SK-N-DZ (cell line): ENCODE results near the gene SDS.

Source experiments
- DNase-seq: peaks from one replicate; pipeline ENCODE4 v3.0.0-alpha.2; 2015; ENCODE audit warnings: low spot score

SDS gene

GRCh38 chr12:113425960-113426453 lies 22.3 kb upstream of the SDS start:
- no peak for DNase-seq

- no peak for DNase-seq
These were observed 21.5 kb upstream of the SDS start for GRCh38 chr12:113424915-113425823.

GRCh38 chr12:113424456-113424855 lies 20.8 kb upstream of the SDS start:
- DNase-seq: no peak

GRCh38 chr12:113422886-113423669 lies 19.4 kb upstream of the SDS start:
- DNase-seq: no peak

GRCh38 chr12:113422030-113422885 lies 18.6 kb upstream of the SDS start, which contains the start of gene SDSL:
Gene SDSL, plus strand, starts transcription at chr12:113422380. Its CDS starts 5,603 bp downstream, at chr12:113427983.
- DNase-seq: peak; percentile 63

GRCh38 chr12:113420996-113421595 lies 17.4 kb upstream of the SDS start:
- DNase-seq: no peak

GRCh38 chr12:113418213-113418879 lies 14.7 kb upstream of the SDS start:
- DNase-seq: no peak

GRCh38 chr12:113416091-113416754 lies 12.5 kb upstream of the SDS start:
- no peak for DNase-seq

- no peak for DNase-seq
These were observed 10.9 kb upstream of the SDS start for GRCh38 chr12:113414519-113415038.

- no peak for DNase-seq
These were observed 9.8 kb upstream of the SDS start for GRCh38 chr12:113413488-113413939.

- DNase-seq: no peak
These were observed 5.9 kb upstream of the SDS start for GRCh38 chr12:113409462-113410124.

- no peak for DNase-seq
These were observed 5.1 kb upstream of the SDS start for GRCh38 chr12:113408756-113409298.

- DNase-seq: no peak
These were observed 4.4 kb upstream of the SDS start for GRCh38 chr12:113407931-113408600.

GRCh38 chr12:113405694-113406093 lies 2.0 kb upstream of the SDS start:
- DNase-seq: no peak

- DNase-seq: no peak
These were observed 964 bp downstream of the SDS start for GRCh38 chr12:113402586-113403260.

GRCh38 chr12:113401066-113402000 lies 2.4 kb downstream of the SDS start:
- DNase-seq: no peak
